AG09309 (cell line): ENCODE measurements around the gene CELSR1.

Experiments
- DNase-seq: peaks from one replicate; pipeline ENCODE4 v3.0.0-alpha.2; 2010; ENCODE audit warnings: low read depth
- H3K4me3 ChIP-seq: 2 replicates; pipeline ENCODE4 v1.5.1; 2011; ENCODE audit warnings: mild to moderate bottlenecking, low read depth, low read length, moderate library complexity; ENCODE audit not compliant: control insufficient read depth
- CTCF ChIP-seq: IDR thresholded peaks from 2 replicates; pipeline ENCODE4 v1.5.1; 2011; ENCODE audit warnings: mild to moderate bottlenecking, low read depth, low read length, inconsistent platforms; ENCODE audit not compliant: insufficient read depth, control insufficient read depth; ENCODE audit errors: missing control alignments

Gene CELSR1

GRCh38 chr22:46542011-46542985 is 4.9 kb upstream of the CELSR1 start:
- no peak for DNase-seq
- H3K4me3 ChIP-seq = no peak overlapping the region
- peak; percentile 99 for TF ChIP-seq CTCF

- no peak for TF ChIP-seq CTCF
Measured at GRCh38 chr22:46541536-46541935, 4.1 kb upstream of the CELSR1 start.

GRCh38 chr22:46540874-46541273 is 3.5 kb upstream of the CELSR1 start:
- DNase-seq = no peak
- TF ChIP-seq CTCF = no peak

More at GRCh38 chr22:46541536-46541935, 4.1 kb upstream of the CELSR1 start:
- H3K4me3 ChIP-seq = no peak overlapping the region
- no peak for DNase-seq

GRCh38 chr22:46539169-46539568 is 1.7 kb upstream of the CELSR1 start:
- H3K4me3 ChIP-seq = no peak overlapping the region
- no peak for DNase-seq
- TF ChIP-seq CTCF = no peak

More at GRCh38 chr22:46540874-46541273, 3.5 kb upstream of the CELSR1 start:
- no peak overlapping the region for H3K4me3 ChIP-seq

- peak overlapping the region; percentile 54 for H3K4me3 ChIP-seq
- DNase-seq = no peak
- TF ChIP-seq CTCF = no peak
Measured at GRCh38 chr22:46538814-46539160, 1.4 kb upstream of the CELSR1 start.

GRCh38 chr22:46537946-46538813 is 760 bp upstream of the CELSR1 start:
- DNase-seq = no peak
- H3K4me3 ChIP-seq = peak overlapping the region; percentile 54
- peak; percentile 23 for TF ChIP-seq CTCF
